PC-3 (cell line): ENCODE results near the gene ELMO3.

ENCODE experiments used
- EZH2 ChIP-seq: fragments of 300-600 bp; sonication (generic); IDR thresholded peaks from one replicate; pipeline ENCODE4 v1.6.1; 2017; ENCODE audit warnings: antibody characterized with exemption, mild to moderate bottlenecking, low read length; ENCODE audit not compliant: unreplicated experiment
- EZH2phosphoT487 ChIP-seq: fragments of 300-600 bp; sonication (generic); IDR thresholded peaks from 2 replicates; pipeline ENCODE4 v1.6.1; 2018; ENCODE audit warnings: mild to moderate bottlenecking, antibody characterized with exemption, low read length, borderline replicate concordance
- TF ChIP-seq, protein P1 (sequence below): fragments of 300-600 bp; sonication (generic); conservative IDR thresholded peaks from 2 replicates; pipeline ENCODE4 v1.5.1; 2017; ENCODE audit warnings: antibody characterized with exemption, low read depth, mild to moderate bottlenecking, low read length

DNA sequence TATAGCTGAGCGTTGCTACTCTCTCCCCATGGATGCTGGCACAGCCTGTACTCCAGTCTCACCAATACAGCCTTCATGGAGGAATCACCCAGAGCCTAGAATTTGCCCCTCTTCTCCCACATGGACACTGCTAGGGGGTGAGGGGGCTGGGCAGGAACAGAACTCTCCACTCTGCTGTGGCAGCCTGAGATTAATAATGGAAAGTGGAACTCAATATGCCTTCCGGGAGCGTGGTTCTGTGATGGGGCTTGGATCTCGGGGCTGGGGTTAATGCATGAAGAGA, 51.1 kb downstream of the ELMO3 start:
- TF ChIP-seq, protein P1, sequence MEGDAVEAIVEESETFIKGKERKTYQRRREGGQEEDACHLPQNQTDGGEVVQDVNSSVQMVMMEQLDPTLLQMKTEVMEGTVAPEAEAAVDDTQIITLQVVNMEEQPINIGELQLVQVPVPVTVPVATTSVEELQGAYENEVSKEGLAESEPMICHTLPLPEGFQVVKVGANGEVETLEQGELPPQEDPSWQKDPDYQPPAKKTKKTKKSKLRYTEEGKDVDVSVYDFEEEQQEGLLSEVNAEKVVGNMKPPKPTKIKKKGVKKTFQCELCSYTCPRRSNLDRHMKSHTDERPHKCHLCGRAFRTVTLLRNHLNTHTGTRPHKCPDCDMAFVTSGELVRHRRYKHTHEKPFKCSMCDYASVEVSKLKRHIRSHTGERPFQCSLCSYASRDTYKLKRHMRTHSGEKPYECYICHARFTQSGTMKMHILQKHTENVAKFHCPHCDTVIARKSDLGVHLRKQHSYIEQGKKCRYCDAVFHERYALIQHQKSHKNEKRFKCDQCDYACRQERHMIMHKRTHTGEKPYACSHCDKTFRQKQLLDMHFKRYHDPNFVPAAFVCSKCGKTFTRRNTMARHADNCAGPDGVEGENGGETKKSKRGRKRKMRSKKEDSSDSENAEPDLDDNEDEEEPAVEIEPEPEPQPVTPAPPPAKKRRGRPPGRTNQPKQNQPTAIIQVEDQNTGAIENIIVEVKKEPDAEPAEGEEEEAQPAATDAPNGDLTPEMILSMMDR, result no peak
- TF ChIP-seq EZH2 (no peak), EZH2phosphoT487 (no peak)
